ENCODE results near the gene RBL1.

RBL1 gene

GRCh38 chr20:36957875-36958667, 137.7 kb downstream of the RBL1 start:
- no peak for DNase-seq (ENCODE audit: low spot score)
- no peak for TF ChIP-seq CTCF (IDR thresholded peaks at IDR 0.05; ENCODE audit: borderline replicate concordance, control extremely low read depth, extremely low read depth, insufficient read depth, missing control alignments)

GRCh38 chr20:36956674-36957073, 139.1 kb downstream of the RBL1 start:
- in situ Hi-C loops (cut with MboI; ENCODE audit: low sequenced_read_pairs, unreplicated experiment) = no loop called here
- no peak for DNase-seq (ENCODE audit: low spot score)
- TF ChIP-seq CTCF (IDR thresholded peaks at IDR 0.05; ENCODE audit: borderline replicate concordance, control extremely low read depth, extremely low read depth, insufficient read depth, missing control alignments) = no peak

More at GRCh38 chr20:36957875-36958667, 137.7 kb downstream of the RBL1 start:
- in situ Hi-C loops (cut with MboI; ENCODE audit: low sequenced_read_pairs, unreplicated experiment) = no loop called here

GRCh38 chr20:36956016-36956415, 139.8 kb downstream of the RBL1 start:
- in situ Hi-C loops (cut with MboI; ENCODE audit: low sequenced_read_pairs, unreplicated experiment) = no loop called here
- no peak for TF ChIP-seq CTCF (IDR thresholded peaks at IDR 0.05; ENCODE audit: borderline replicate concordance, control extremely low read depth, extremely low read depth, insufficient read depth, missing control alignments)
- no peak for DNase-seq (ENCODE audit: low spot score)

GRCh38 chr20:36951979-36952738, 143.6 kb downstream of the RBL1 start:
- in situ Hi-C loops (cut with MboI; ENCODE audit: low sequenced_read_pairs, unreplicated experiment) = no loop called here
- no peak for DNase-seq (ENCODE audit: low spot score)
- TF ChIP-seq CTCF (IDR thresholded peaks at IDR 0.05; ENCODE audit: borderline replicate concordance, control extremely low read depth, extremely low read depth, insufficient read depth, missing control alignments) = no peak

GRCh38 chr20:36951198-36951978, 144.4 kb downstream of the RBL1 start, which contains the start of gene SAMHD1:
TSS of gene SAMHD1 (minus strand) at chr20:36951708. CDS start at chr20:36951643, 65 bp downstream.
- in situ Hi-C loops (cut with MboI; ENCODE audit: low sequenced_read_pairs, unreplicated experiment) = no loop called here
- peak; percentile 100 for DNase-seq (ENCODE audit: low spot score)
- TF ChIP-seq CTCF (IDR thresholded peaks at IDR 0.05; ENCODE audit: borderline replicate concordance, control extremely low read depth, extremely low read depth, insufficient read depth, missing control alignments) = no peak

Data from GM13976 (cell line).